ENCODE measurements around the gene PHLPP1. TPM values are rescaled to one million over a fixed set of nuclear protein-coding genes. Genes with fewer than 3 reads are reported as not detected.

Gene PHLPP1
- total and polyA plus RNA-seq, 2 of the 4 experiments (the other 2 are of a cell fraction): 3.3 to 3.6 TPM

DNA sequence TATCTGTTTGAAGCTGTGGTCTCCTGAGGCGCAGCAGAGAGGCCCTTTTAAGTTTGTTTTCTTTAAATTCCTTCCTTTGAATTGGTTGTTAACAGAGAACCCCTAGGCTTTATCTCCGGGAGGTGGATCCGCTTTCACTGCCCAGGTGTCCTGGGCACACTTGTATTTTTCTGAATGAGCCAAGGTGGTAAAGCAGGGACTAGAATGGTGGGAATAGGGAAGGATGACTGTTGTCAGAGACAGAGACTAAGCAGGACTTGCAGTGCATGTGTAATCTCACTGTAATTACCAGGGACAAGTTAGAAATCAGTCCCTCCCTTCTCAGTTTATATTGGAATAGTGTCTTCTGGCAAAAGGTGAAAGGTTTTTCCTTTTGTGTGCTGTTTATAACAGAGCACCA lies 72.8 kb downstream of the PHLPP1 start:
- Histone ChIP-seq H3K79me1 (ENCODE audit: low read depth in 1 of 2, low read length in 2 of 2) (peaks cover 5 to 35% of the 10 kb centered on the region in 2 experiments), H2BK120ac (ENCODE audit: low read depth, low read length) (no peak overlapping the region), H4K20me1 (ENCODE audit: insufficient read depth, low read length) (no peaks in the 10 kb centered on the region), H4K8ac (ENCODE audit: low read depth in 2 of 2, low read length in 2 of 2) (no peak overlapping the region), H3K23ac (ENCODE audit: low read depth, low read length) (no peak overlapping the region), H3K14ac (replicated peaks; ENCODE audit: low read depth, low read length) (no peak overlapping the region), H2BK20ac (ENCODE audit: low read depth, low read length) (no peak overlapping the region), H2BK15ac (ENCODE audit: low read depth, low read length) (no peak overlapping the region), H3K9ac (ENCODE audit: low read depth, low read length) (no peak overlapping the region), H3K9me3 (ENCODE audit: control insufficient read depth, insufficient read depth, low read length) (no peaks in the 10 kb centered on the region), H3K4me1 (ENCODE audit: control insufficient read depth, insufficient read depth, low read length) (peaks cover 5% of the 10 kb centered on the region), H2AFZ (replicated peaks; ENCODE audit: low read length, poor library complexity) (no peak overlapping the region), H4K91ac (ENCODE audit: insufficient read depth, low read depth, low read length) (no peak overlapping the region), H3K27ac (ENCODE audit: insufficient read depth, low read length) (no peak overlapping the region), H3K27me3 (ENCODE audit: control insufficient read depth, insufficient read depth, low read length) (no peaks in the 10 kb centered on the region), H3K36me3 (ENCODE audit: control insufficient read depth, insufficient read depth, low read length) (no peaks in the 10 kb centered on the region), H3K9me1 (ENCODE audit: insufficient read depth, low read length) (peaks cover 7% of the 10 kb centered on the region), H3K18ac (ENCODE audit: low read depth, low read length) (no peak overlapping the region), H3K4me2 (ENCODE audit: low read depth, low read length) (no peak overlapping the region), H2AK5ac (ENCODE audit: low read depth, low read length) (no peak overlapping the region), H3K4me3 (ENCODE audit: insufficient read depth, low read depth, low read length) (no peak overlapping the region), H3K56ac (ENCODE audit: extremely low read depth, insufficient read depth, low read length) (no peak overlapping the region), H3K4ac (ENCODE audit: low read depth, low read length) (no peak overlapping the region), H4K5ac (ENCODE audit: low read depth, low read length) (no peak overlapping the region), H2BK5ac (ENCODE audit: low read depth, low read length, poor library complexity, severe bottlenecking) (no peak overlapping the region), H2AK9ac (replicated peaks; ENCODE audit: low read depth, low read length, poor library complexity) (no peak overlapping the region)
- dilution Hi-C loops (cut with HindIII; ENCODE audit: low sequenced_read_pairs, unreplicated experiment): no loop called here
- no peak for DNase-seq
- POLR2A ChIA-PET (ENCODE audit: unreplicated experiment): no interaction called here
- BruUV-seq (replicated peaks): no TSS peak
- TF ChIP-seq, protein P1, sequence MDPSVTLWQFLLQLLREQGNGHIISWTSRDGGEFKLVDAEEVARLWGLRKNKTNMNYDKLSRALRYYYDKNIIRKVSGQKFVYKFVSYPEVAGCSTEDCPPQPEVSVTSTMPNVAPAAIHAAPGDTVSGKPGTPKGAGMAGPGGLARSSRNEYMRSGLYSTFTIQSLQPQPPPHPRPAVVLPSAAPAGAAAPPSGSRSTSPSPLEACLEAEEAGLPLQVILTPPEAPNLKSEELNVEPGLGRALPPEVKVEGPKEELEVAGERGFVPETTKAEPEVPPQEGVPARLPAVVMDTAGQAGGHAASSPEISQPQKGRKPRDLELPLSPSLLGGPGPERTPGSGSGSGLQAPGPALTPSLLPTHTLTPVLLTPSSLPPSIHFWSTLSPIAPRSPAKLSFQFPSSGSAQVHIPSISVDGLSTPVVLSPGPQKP (IDR thresholded peaks at IDR 0.05; ENCODE audit: borderline replicate concordance, low read depth, low read length): no peak
- TF ChIP-seq FOS (IDR thresholded peaks at IDR 0.05; ENCODE audit: low read depth, low read length) (no peak), NFE2L2 (IDR thresholded peaks at IDR 0.05; ENCODE audit: low read depth, low read length) (no peak), CHD1 (IDR thresholded peaks at IDR 0.05; ENCODE audit: low read depth, low read length) (no peak), POLR2A (IDR thresholded peaks at IDR 0.05; ENCODE audit: low read depth, low read length) (no peak), MAZ (IDR thresholded peaks at IDR 0.05; ENCODE audit: borderline replicate concordance, low read depth, low read length) (no peak), CEBPB (IDR thresholded peaks at IDR 0.05; ENCODE audit: low read depth, low read length) (no peak), BHLHE40 (IDR thresholded peaks at IDR 0.05; ENCODE audit: low read depth, low read length) (no peak), RCOR1 (IDR thresholded peaks at IDR 0.05; ENCODE audit: insufficient replicate concordance, low read length) (no peak), MXI1 (IDR thresholded peaks at IDR 0.05; ENCODE audit: borderline replicate concordance, low read depth, low read length) (no peak), RFX5 (IDR thresholded peaks at IDR 0.05; ENCODE audit: low read depth, low read length) (no peak), RAD21 (IDR thresholded peaks at IDR 0.05; ENCODE audit: low read length) (no peak), SMC3 (IDR thresholded peaks at IDR 0.05; ENCODE audit: low read depth, low read length) (no peak), MAFK (IDR thresholded peaks at IDR 0.05; ENCODE audit: low read depth, low read length) (no peak)
- TF ChIP-seq, protein P2, sequence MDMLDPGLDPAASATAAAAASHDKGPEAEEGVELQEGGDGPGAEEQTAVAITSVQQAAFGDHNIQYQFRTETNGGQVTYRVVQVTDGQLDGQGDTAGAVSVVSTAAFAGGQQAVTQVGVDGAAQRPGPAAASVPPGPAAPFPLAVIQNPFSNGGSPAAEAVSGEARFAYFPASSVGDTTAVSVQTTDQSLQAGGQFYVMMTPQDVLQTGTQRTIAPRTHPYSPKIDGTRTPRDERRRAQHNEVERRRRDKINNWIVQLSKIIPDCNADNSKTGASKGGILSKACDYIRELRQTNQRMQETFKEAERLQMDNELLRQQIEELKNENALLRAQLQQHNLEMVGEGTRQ (IDR thresholded peaks at IDR 0.05; ENCODE audit: low read depth, low read length): no peak
- TF ChIP-seq, protein P3, sequence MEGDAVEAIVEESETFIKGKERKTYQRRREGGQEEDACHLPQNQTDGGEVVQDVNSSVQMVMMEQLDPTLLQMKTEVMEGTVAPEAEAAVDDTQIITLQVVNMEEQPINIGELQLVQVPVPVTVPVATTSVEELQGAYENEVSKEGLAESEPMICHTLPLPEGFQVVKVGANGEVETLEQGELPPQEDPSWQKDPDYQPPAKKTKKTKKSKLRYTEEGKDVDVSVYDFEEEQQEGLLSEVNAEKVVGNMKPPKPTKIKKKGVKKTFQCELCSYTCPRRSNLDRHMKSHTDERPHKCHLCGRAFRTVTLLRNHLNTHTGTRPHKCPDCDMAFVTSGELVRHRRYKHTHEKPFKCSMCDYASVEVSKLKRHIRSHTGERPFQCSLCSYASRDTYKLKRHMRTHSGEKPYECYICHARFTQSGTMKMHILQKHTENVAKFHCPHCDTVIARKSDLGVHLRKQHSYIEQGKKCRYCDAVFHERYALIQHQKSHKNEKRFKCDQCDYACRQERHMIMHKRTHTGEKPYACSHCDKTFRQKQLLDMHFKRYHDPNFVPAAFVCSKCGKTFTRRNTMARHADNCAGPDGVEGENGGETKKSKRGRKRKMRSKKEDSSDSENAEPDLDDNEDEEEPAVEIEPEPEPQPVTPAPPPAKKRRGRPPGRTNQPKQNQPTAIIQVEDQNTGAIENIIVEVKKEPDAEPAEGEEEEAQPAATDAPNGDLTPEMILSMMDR (conservative IDR thresholded peaks at IDR 0.05; ENCODE audit: low read depth, low read length): no peak
- intact Hi-C loops (cut with micrococcal nuclease): loop anchor here (5.0 to 10.0 kb wide), 2 partner anchors 34 to 263 kb away; partner anchors contain the start of gene ZCCHC2
- ATAC-seq (ENCODE audit: low read depth): no peak
- WGBS, 2 experiments (ENCODE audit: extremely low coverage in 2 of 2, insufficient read length in 1 of 2): 100% methylated on average over 2 of the region's 3 CpGs; no CpG with 5 or more reads in 1 of the 2 experiments
- in situ Hi-C loops (cut with MboI; ENCODE audit: low sequenced_read_pairs): no loop called here
- CTCF ChIA-PET: no interaction called here

Measured in IMR-90 (cell line).